HG02571 (cell line): ENCODE measurements around the gene DLG2.

Experiments used
- ATAC-seq: cut with Tn5 transposase; IDR thresholded peaks from one replicate; pipeline ENCODE4 v1.9.1; 2021; ENCODE audit warnings: mild to moderate bottlenecking, moderate library complexity; ENCODE audit not compliant: unreplicated experiment

Gene DLG2

DNA sequence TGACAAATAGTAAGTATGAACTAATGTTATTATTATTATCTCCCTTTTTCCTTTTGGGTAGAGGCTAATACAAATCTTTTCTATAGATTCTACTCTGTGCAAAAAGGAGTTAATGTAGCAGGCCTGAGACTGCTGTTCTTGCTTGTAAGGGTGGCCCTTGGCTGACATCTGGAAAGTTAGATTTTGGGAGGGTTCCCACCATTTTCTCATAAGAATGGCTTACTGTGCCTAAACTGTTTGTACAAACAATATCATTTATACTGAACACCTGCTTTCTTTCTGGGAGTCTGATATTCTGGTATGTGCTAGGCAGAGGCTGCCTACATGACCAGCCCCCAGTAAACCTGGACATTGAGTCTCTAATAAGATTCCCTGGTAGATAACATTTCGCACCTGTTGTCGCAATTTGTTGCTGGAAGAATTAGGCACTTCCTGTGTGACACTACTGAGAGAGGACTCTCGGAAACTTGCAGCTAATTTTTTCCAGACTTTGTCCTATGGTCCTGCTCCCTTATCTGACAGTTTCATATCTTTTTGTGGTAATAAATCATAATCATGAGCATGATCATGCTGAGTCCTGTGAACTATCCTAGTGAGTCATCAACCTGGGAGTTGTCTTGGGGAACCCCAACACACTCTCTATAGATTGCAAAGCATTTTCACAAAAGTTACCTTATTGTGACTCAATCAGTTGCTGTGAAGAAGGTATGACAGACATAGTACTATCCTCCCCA lies 2083.3 kb downstream of the DLG2 start:
- no peak for ATAC-seq

DNA sequence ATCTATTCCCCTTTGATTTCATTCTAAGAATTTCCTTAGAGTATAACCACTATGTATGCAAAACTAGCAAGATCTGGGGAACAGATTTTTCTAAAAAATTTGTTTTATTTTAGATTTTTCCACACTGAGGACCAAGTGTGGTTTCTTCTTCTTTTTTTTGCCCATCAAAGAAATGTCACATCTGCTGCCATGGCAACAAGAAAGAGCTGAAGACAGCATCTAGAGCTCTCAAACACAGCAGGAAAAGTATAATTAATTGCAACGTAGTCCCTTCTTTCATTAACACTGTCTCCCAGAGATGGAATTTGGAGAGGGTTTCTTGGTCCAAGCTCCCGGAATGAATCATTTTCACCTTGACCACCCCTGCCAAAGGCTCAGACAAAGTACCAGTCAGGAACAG lies 2084.3 kb downstream of the DLG2 start:
- ATAC-seq = no peak

DNA sequence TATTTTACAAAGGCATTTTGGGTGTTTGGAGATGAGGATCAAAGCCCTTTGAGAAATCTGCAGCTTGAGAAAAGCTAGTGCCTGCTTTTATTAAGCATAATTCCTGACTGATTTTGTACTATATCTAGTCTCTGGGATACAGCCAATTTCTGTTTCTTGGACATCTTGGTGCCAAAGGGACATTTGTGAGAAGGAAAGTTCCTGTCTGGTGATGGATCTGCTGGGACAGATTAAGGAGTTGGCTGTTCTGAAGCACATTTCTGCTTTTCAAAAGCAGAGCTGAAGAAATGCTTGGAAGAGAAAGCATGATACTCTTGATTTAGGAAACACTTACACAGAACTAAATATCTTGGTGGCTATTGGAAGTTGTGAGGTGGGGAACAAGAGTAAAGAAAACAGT lies 2086.4 kb downstream of the DLG2 start:
- ATAC-seq = no peak

DNA sequence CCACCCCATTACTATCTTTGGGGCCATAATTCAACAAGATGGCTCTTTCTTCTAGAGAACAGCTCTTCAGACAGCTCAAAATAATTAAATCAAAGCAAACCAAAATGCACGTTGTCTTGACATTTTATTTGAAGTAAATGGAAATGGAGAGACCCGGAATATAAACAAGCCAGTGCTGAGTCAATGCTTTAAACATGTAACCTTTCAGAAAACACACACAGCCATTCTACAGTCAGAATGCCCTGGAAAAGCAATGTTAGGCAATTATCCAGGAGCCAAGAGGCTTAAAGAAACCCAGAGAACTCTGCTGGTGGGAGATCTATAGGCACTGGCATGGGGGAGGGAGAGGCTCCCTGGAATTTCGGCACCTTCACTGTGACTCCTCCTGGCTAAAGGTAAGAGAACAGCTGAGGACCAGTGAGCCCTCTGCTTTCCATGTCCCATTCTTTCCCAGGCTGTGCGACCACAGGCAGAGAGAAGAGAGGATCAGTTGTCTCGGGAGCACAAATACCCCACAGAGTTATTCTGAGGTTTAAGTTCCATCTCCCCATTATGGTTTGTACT lies 2086.9 kb downstream of the DLG2 start:
- ATAC-seq = no peak

DNA sequence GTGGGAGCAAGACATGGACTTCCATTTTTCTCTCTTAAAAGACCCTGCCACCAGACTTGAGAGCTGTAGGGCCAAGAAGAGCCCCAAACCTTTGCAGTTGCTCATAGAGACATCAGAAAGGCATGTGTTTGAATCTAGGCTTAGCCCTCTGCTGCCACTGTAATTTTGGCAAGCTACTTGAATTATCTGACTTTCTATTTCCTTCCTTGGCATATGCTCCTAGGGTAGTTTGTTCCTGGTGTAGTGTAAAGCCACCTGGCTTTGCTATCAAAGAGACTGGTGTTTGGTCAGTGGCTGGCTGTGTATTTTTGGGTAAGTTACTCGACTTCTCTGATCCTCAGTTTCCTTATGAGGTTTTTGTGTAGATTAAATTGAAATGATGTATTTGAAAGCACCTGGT lies 2088.9 kb downstream of the DLG2 start:
- ATAC-seq = no peak

DNA sequence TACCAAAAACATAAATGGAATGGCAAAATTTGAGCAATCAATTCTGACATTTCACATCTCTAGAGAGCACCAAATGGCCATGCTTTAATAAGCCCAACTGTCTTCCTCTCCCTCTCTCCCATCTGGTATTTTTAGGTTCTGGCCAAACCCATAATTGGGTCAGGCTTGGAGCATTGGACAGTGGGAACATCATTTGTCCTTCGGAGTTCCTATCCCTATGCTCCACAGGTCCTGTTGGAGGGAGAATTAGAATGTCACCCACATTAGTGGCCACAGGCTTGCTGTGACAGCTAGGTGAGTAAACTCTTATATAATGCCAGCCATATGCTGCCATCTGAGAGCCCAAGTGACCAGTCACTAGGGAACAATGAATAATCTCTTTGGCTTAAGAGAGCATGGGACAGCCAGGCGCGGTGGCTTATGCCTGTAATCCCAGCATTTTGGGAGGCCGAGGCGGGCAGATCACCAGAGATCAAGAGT lies 2090.0 kb downstream of the DLG2 start:
- ATAC-seq = no peak

DNA sequence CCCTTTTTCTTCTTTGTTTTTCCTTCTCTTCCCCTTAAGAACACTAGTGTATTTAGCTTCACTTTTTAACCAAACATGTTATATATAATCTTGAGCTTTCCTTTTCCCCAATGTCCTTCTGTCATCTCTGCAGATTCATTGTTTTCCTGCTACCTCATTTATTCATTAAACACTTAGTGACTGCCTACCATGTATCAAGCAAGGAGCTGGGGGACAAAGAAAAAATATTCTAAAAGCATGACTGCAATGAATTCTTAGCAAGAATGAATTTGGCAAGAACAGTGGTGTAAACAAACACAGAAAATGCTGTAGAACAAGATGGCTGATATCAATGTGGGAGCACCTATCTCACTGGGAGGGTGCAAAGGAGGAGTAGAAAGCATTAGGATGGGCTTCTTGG lies 2094.0 kb downstream of the DLG2 start:
- no peak for ATAC-seq

DNA sequence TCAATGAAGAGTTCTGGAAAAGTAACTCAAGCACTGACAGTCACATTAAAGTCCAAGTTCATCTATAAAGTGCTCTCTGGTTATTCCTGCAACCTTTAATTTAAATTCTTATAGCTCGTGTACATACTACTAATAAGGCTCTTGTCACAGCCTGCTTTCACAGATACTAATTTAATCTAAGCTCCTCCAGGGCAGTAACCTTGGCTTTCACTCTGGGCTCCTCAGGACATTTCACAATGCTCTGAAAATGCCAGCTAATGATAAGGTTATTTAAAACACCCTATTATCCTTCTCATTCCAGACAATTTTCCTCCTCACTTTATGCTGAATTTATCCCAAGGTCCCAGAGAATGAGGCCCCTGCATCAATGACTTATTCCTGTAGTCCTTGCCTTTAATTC lies 2098.3 kb downstream of the DLG2 start:
- no peak for ATAC-seq

DNA sequence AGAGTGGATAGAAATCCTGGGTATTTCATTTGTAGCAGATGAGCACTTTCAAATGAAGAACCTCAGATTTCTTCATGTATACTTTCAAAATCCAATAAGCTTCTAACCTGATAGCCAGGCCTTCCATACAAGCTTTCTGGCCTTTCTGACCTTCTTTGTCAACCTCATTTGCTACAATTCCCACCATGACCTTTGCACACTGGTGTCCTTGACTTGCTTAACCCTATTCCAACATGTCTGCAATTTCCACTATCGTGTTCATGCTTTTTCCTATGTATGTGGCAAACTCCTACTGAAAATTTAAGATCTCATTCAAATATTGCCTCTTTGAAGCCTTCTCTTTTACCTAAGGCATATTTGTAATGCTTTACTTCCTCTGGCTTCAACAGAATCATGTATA lies 2098.9 kb downstream of the DLG2 start:
- no peak for ATAC-seq

DNA sequence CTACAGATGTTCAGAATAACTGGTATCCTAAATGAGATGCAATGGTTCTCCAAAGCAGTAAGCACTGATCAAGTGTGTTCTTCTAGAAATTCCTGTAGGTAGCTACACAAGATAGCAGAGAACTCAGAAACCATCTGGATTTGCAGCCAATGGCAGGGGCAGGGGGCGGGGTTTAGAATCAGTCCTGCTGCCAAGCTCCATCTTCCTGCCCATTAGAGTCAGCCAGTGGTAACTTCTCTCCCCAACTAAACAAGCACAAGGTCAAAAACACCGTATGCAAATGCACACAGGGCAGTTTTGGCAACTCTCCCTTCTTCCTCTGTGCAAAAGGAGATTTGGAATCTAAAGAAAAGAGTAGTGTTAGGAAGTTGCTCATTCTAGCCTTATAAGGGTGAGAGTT lies 2103.5 kb downstream of the DLG2 start:
- ATAC-seq = no peak

DNA sequence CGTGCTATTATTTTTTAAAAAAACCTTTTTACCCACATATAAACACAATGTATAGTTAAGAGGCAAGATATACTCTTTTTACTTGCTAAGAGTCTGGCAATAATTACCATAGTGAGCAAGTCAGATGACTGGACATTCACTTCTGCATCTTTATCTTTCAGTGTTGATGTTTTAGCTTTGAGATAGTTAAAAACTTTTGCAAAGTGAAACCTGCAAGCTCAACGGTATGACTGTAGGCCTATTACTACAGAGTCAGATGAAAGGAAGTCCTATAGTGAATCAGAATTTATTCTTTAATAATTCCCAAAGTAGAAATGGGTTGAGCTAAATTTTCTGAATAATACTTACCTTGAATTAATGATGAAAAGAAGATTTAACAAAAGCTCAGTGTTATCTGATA lies 2104.2 kb downstream of the DLG2 start:
- ATAC-seq = no peak

DNA sequence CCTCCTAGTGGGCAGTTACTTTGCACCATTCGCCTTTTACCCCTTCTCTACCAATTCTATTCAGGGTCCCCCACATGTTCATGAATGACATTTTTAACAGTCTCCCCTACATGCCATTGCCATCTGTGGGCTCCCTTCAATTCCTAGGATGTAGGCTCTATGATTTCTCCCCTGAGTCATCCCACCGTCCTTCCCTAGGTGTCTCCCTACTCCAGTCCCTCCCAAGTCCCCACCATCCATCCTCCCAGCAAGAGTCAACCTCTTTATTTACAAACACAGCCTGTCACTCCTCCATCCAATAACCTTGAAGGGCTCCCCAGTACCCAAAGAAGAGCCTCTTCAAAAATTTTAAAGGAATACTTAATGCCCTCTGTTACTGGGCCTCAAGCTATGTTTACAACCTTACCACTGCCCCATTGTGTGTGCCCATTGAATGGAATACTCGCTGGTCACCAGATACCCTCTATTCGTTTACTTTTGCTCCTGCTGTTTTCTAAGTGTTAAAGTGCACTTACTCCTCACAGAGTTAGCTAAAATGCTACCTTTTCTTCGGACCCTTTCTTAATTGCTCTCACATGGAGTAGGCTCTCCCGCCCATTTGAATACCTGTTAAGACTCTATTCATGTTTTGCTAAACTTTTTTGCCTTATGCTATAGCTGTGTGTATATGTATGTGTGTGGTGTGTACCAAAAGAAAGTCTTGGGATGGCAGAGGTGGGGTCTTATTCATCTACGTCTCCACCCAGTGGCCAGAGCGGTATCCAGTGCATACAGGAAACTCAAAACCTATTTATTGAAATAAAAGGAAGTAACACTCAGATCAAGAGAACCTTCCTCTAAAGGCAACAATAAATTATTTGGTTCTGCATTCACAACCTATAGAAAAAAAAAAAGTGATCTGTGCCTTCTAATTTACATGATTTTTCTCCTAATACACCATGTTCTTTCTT lies 2105.2 kb downstream of the DLG2 start:
- ATAC-seq = no peak

DNA sequence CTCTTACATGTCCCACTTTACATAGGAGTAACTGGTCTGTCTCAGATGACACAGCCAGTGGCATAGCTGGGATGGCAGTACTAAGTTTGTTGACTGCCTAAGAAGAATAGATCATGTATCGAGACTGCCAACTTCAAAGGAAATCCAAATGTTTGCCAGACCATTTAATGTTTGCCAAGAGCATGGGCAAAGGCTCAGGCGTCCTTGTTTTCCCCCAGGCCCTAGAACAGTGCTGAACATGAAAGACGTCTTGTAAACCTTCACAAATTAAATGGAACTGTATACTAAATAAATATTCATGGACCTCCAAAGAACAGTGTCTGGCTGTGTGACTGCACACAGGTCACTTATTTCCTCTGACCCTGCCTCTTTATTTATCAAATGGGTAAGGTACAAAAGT lies 2106.3 kb downstream of the DLG2 start:
- no peak for ATAC-seq

DNA sequence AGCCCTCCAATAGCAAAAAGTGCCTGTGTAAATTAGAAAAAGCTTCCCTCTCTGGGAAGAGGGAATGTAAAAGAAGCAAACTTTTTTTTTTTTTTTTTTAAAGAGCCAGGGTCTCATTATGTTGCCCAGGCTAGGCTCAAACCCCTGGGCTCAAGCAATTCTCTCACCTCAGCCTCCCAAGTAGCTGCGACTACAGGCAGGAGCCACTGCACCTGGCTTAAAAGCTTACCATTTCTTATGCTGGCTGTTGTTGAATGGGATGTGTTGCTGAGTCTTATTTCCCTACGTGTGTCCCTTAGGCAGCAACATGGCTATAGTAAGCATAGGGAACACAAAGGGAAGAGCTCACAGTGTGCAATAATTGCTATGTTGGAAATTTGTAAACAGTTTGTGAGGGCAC lies 2115.5 kb downstream of the DLG2 start:
- no peak for ATAC-seq

DNA sequence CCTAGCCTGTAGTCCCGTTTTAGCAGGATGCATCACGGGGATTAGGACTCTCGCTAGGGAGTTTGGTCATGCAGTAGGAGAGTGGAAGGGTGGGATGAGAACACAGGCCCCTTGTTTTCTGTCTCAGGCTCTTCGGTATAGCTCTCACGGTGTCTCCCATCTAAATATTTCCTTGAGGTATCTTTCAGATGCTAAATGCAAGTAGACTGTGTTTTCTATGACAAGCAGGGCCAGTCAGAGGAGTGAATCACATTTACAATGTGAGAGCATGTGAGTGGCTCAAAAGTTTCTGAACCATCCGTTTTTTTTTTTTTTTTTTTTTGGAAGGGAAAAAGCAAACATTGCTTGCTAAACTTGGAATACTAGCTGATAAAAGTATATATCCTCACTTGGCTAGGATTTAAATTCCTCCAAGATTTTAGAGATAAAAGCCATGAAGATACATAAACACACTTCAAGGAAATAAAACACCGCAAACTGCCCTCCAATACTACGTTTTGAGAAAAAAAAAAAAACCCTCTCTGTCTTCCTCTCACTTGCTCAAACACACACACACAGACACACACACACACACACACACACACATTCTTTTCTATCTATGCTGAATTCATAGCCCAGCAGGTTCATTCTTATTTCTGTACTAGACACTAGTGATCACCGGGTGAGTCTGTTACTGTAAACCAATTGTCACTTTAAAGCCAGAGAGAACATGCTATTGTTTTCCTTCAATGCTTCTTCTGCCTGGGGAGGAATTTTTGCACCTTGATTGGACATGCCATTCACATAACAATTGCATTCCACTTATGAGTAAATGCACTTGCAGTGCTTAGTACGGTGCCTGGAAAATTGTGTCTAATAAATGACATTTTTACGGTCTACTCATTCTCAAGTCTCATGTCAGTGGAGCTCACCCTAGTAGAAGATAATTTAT lies 2116.3 kb downstream of the DLG2 start:
- no peak for ATAC-seq

DNA sequence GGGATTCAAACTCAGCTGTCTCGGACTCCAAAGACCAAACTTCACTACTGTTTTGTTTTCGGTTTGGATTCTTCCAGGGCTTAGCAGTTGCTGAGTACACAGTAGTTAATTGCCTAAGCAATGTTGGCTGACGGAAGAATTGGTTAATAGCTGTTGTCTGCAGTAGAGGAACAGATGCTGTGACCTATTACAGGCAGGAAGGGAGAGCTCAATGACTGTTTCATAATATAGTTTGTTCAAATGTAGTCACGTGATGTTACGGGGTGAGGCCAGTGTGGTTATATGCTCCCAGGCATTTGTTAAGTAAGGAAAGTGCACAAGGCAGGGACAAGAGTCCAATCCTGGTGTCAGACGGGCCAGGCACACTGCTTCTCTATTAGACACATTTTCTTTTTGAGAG lies 2118.3 kb downstream of the DLG2 start:
- no peak for ATAC-seq

DNA sequence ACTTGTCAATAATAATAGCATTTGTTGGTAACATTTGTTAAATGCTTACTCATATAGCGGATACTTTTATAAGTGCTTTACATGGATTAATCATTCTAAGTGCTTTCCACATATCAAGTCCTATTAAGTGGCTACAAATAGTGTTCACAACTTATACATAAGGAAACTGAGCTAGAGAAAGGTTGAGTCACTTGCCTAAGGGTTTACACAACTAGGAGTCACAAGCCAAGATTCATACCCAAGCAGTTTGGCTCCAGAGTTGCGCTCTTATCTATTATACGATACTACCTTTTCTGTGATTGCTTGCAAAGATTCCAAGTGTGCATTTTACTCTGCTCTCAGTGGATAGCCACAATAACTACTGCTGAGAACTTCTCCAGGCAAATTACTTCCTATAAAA lies 2125.1 kb downstream of the DLG2 start:
- no peak for ATAC-seq

DNA sequence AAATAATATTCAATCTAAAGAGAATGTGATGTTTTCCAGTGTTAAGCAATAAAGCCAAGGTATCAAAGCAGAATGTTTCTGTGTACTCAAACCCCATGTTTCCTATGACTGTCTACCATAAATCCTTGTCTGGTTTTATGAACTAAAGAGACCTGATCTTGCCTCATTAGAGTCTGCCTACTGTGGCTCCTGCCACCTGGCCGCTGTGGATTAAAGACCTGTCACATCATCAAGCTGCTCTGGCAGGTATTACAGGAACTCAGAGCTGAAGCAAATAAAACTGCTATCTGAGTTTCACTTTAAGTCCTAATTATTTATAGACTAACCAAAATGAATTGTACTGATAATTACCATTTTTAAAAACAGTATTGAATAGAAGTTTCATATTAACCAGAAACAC lies 2133.2 kb downstream of the DLG2 start:
- no peak for ATAC-seq

DNA sequence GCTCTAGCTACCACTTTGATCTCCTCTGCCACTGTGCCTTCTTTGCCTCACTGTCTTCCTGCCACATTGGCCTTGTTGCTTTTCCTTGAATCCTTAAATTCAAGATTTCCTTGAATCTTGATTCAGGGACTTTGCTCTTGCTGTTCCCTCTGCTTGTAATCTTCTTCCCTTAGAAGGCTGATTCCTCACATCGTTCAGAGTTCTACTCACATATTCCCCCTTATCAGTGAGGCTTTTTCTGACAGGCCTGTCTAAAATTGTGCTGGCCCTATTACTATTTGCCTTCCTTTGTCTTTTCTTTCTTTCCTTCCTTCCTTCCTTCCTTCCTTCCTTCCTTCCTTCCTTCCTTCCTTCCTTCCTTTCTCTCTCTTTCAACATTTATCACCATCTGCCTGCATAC lies 2134.1 kb downstream of the DLG2 start:
- no peak for ATAC-seq

DNA sequence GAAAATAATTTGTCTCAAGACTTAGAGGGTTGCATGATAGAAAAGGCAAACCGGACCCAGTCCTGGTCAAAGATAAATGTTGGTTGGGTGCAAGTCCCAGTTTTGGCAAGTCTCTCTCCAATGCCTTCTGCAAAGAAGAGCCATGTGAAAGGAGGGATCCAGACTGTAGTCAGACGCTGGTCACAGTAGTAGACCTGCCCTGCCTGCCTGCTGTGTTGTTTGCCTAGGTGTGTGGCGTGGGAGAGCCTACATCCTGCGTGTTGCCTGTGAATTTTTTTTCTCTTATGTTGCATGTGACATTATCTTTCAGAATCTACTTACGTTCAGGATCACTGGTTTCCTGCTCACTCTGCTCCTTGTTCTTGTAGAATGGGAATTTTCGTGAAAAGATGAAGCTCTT lies 2143.3 kb downstream of the DLG2 start:
- ATAC-seq = no peak

DNA sequence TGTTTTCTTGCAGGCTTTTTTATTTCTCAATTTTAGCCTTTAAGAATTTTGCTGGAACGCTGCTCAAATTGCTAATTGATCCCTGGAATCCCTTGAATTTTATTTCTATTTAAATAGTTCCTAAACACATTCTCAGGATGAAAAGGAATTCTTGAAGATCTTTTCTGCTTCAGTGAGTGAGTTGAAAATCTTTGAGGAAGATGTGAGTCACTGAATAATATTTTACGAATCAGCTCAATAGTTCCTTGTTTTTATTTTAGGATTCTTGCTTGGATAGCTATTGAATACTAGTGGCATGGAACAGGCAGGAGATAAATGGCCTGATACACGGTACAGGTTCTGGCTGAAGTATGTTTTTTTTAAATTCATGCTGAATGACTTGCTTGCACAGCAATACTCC lies 2146.3 kb downstream of the DLG2 start:
- ATAC-seq = no peak
